Hindlimb muscle (tissue), 1 donor: ENCODE measurements around the gene GRK5. TPM values are rescaled to one million over a fixed set of nuclear protein-coding genes. Genes with fewer than 3 reads are reported as not detected.

ENCODE experiments used
- DNase-seq: peaks from one replicate; pipeline ENCODE4 v3.0.0-alpha.2; 2013
- polyA plus RNA-seq: library from polyadenylated mRNA; unstranded; fragments of 120-200 nt; gene quantifications from one replicate; pipeline ENCODE4 v1.2.1, GENCODE V29; 2013; ENCODE audit not compliant: insufficient read length

GRK5 gene
- polyA plus RNA-seq, 1 donor = 19.1 TPM

DNA sequence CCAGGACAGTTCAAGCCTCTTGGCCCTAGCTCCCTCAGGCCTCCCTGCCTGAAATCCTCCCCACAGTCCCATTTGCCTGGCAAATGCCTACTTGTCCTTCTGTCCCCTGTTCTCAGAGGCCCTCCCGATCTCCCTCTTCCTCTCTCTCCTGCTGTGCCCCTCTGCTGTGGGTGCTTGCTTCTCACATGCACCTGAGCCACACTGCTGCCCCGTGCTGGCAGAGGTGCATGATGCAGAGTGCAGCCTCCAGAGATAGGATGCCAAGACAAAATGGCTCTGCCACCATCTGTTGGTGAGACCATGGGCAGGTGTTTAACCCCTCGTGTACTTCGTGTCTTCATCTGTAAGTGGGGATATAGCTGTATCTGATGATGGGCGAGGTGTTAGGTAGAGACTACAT lies 176.8 kb downstream of the GRK5 start:
- no peak for DNase-seq

DNA sequence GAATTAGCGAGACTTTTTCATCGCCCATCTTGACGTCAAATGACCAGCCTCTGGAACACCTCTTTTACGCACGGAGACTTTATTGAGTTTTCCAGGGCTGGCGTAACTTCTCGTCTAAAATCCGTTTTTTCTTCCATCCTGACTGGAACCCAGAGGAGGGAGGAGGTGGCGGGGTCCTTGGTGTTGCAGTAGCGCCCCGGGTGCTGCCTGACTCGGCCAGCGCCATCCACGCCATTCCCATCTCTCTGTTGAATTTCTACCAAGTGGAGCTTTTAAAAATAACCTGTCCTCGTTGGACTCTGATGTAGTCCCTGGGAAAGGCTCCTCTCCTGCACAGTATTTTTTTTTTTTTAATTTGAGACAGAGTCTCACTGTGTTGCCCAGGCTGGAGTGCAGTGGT lies 179.3 kb downstream of the GRK5 start:
- no peak for DNase-seq

GRCh38 chr10:119388849-119389345 lies 181.5 kb downstream of the GRK5 start:
- no peak for DNase-seq

GRCh38 chr10:119391440-119392251 lies 184.3 kb downstream of the GRK5 start:
- DNase-seq = peak; percentile 78

- DNase-seq = no peak
These were observed 185.6 kb downstream of the GRK5 start for GRCh38 chr10:119393019-119393418.

GRCh38 chr10:119393421-119393820 lies 186.1 kb downstream of the GRK5 start:
- no peak for DNase-seq

DNA sequence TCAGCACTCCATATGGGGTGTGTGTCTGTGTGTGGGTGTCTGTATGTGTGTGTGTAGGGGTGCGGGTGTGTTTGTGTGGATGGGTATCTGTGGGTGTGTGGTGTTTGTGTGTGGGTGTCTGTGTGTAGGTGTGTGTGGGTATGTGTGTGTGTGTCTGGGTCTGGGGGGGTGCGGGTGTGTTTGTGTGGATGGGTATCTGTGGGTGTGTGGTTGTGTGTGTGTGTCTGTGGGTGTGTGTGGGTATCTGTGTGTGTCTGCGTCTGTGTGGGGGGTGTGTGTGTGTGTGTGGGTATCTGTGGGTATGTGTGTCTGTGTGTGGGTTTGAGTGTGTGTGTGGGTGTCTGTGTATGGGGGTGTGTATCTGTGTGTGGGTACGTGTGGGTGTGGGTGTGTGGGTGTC lies 186.5 kb downstream of the GRK5 start:
- no peak for DNase-seq

DNA sequence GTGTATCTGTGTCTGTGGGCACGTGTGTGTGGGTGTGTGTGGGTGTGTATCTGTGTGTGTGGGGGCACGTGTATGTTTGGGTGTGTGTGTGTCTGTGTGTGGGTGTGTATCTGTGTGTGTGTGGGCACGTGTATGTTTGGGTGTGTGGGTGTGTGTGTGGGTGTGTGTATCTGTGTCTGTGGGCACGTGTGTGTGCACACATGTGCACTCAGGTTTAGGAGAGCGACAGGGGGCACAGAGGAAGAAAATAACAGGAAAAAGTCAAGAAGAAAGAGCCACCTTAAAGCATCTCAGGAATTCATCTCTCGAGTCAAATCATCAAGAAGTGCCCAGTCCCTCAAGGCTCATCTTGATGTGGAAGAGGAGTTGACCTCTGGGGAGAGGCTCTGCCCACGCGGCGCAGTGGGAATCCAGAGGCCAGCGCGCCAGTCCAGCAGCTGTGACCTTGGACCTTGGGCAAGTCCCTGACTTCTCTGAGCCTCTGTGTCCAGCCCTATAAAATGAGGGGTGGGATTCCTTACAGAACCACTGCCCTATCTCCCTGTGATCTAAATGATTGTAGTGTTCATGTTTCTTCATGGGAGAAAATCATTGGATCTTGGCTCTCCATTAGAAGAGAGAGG lies 187.4 kb downstream of the GRK5 start:
- DNase-seq = no peak

DNA sequence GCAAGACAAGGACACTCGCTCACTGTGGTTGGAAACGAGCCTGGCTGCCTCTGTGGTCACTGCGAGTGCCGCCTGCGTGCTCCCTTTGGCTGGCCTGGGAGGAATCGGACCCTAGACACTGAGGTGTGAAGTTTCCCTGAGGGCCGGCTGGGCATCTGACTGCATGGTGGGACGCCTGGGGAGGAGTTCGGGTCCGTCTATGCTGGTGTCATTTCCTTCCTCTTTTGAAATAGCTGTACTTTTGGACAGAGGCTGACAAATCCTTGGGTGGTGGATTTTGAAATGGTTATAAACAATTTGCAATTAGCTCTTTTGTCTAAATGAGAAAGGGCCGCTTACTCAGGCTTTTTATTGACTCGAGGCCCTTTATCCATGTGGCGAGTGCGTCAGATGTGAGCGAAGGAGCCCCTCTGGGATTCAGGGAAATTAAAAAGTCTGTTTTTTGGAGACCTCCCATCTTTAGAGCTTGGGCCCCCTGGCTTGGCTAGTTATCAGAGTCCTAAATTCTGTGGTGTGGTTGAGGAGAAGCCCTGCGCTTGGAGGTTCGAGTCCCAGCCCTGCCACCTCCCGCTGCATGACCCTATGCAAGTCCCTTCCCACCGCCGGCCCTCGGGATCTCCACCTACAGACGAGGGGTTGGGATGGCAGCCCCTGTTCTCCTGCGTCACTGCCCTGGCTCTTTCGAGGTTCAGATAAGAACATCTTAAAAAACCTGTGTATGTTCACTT lies 188.1 kb downstream of the GRK5 start:
- DNase-seq = no peak

- DNase-seq = no peak
These were observed 188.8 kb downstream of the GRK5 start for GRCh38 chr10:119396008-119396708.

- no peak for DNase-seq
These were observed 189.3 kb downstream of the GRK5 start for GRCh38 chr10:119396709-119397071.

DNA sequence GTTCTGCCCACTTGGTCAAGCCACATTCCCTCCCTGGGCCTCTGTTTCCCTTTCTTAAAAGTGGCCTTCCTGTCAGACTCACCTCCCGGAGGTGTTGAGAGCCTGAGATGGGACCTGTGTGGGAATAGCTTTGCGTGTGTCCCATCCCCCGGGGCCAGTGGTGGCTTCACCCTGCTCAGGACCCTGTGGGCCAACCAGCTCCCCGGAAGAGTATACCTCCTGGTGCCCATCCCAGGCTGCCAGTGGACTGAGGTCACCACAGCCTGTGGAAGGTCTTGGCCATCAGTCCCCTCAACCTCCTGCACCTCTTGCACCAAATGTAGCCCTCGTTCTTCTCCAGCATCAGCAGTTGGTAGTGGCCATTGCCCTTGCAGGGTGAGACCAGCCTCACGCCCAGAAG lies 190.0 kb downstream of the GRK5 start:
- DNase-seq = no peak

DNA sequence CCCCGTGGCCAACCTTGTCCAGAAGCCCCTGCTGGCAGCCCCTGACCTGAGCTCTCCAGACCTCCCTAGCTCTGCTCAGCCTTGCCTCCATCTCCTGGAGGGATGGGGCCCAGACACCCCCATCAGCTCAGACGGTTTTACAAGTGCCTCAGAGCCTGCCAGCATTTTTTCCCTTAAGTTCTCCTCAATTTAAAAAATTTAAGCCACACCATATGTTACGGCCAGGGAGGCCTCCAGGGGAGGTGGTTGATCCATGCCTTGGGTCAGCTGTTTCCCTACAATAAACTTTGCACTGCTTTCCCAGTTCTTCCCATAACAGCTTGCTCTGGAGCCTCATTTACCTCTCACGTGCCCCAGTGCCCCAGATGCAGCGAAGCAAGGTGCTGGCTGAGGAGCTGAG lies 191.6 kb downstream of the GRK5 start:
- DNase-seq = no peak

DNA sequence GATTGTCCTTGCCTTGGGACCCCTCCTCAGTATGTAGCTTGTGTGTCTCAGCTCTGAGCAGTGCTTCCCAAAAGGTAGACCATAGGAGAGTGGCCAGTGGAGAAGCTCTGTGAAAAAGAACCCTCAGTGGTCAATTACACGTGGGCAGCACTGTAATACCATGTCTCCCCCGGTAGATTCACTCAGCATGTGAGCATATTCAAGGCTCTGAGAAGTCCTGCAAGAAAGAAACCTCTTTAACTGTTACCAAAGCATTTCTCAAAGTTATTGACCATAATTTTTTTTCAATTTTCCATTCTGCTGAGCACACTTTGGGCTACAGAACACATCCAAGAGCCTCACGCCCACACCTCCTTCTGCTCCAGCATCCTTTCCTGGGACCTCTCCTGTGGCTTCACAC lies 192.1 kb downstream of the GRK5 start:
- no peak for DNase-seq

- peak; percentile 70 for DNase-seq
These were observed 194.5 kb downstream of the GRK5 start for GRCh38 chr10:119401671-119402395.

- DNase-seq = no peak
These were observed 196.6 kb downstream of the GRK5 start for GRCh38 chr10:119403921-119404320.

DNA sequence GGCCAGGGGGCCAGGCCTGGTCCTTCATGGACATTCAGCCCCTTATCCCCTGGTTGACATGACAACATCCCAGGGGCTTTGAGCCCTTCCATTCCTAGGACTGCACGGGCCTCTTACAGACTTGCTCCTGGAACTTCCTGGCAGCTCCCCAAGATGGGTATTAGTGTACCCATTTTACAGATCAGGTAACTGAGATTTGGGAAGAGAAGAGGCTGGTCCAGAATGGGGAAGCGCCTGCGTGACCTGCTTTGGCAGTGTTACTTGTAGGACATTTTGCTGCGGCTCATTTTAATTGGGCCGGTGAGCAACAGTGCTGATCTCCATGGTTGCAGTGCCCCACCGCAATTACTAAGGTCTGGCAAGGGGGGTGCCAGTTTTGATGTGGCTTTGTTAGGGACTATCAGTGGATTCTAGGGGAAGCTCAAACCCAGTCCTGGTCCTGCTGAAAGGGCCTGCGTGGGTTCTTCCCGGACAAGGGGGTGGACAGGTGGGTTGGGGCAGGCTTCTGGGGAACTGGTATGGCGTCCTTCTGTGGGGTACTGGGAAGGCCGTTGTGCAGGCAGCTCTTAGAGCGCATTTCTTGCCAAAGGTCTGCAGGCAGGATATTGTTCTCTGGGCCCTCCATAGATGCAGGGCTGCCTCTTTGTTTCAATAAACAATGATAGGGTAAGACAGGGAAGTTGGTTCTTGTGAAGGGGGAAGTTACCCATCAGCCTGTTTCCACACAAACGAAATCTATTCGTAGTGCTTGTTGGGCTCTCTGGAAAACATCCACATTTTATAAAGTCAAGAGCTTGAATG lies 197.5 kb downstream of the GRK5 start:
- DNase-seq = no peak

DNA sequence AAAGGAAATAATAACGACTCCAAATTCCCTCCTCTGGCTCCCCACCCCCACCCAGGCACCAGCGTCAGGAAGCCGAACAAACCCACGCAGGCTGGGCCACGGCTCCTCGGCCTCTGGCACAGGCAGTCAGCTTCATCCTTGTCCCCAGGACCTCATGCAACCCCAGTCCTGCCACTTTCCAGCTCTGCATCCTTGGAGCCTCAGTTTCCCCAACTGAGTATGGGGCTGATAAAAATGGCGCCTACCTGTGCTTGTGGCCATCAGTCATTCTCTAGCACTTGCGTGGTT lies 198.1 kb downstream of the GRK5 start:
- no peak for DNase-seq

GRCh38 chr10:119406137-119406536 lies 198.8 kb downstream of the GRK5 start:
- DNase-seq = no peak

DNA sequence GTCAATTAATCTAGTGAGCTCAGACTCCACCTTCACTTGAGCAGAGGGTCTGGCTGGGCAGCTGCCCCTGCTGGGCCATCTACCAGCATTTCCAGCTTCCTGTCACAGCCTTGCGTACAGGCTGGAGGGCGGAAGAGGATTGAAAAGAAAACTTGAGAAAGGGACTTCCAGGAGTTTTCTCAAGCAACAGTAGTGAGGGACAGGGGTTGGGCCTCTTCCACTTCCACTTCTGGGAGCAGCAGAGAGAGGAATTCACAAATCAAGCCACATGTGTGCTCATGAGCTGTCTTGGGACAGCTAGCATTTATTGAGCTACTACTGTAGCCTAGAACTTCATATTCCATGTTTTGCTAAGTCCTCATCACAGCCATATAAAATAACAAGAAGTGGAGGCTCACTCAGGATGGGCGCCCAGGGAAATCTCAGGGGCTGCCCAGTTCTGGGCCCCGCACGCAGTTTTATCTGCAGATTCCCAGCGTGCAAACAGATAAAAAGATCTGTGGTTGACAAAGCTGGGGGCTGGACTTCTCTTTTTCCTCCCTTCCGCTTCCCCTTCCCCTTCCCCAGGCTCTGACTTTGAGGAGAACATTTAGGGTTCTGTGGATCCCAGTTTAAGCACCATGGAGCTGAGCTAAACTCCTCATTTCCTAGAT lies 199.4 kb downstream of the GRK5 start:
- DNase-seq = no peak

DNA sequence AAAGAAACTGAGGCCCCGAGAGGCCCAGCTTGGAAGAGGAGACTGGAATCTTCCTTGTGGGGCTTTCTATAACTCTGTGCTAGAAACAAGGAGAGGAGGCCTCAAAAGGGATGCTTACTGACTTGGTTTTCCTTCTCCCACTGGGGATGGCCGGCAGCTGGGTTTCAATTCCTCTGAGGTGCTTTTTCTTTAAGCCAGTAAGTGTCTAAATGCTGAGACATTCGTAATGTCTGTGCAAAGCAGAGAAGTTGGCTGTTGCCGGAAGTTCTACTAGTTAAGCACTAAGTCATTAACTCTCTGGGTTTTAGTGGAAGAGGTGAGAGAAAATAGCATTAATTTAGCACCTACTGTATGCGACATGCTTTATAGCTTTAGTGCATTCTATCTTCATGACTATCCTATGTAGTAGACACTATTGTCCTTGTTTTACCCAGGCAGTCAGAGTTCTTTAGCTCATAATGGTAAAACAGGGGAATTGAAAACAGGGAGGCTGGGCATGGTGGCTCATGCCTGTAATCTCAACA lies 199.9 kb downstream of the GRK5 start:
- no peak for DNase-seq
